ENCODE data around the gene KIAA1217.
"Not testable (repeated sequence)": the region's sequence is repeated elsewhere in the genome, so short reads cannot be mapped to it uniquely, and the experiment has no call there.

Gene KIAA1217

GRCh38 chr10:24469993-24470392 lies 261.1 kb downstream of the KIAA1217 start:
- DNase-seq = no peak

GRCh38 chr10:24475598-24475997 lies 266.7 kb downstream of the KIAA1217 start:
- no peak for DNase-seq

GRCh38 chr10:24476913-24477701 lies 268.2 kb downstream of the KIAA1217 start:
- no peak for DNase-seq

- no peak for DNase-seq
Observed at GRCh38 chr10:24477915-24478314, 269.0 kb downstream of the KIAA1217 start.

GRCh38 chr10:24479806-24480205 lies 270.9 kb downstream of the KIAA1217 start:
- DNase-seq = no peak

GRCh38 chr10:24480447-24480846 lies 271.5 kb downstream of the KIAA1217 start:
- DNase-seq = no peak

GRCh38 chr10:24481241-24481640 lies 272.3 kb downstream of the KIAA1217 start:
- DNase-seq = no peak

GRCh38 chr10:24482713-24483112 lies 273.8 kb downstream of the KIAA1217 start:
- not testable (repeated sequence) for DNase-seq

GRCh38 chr10:24483701-24484100 lies 274.8 kb downstream of the KIAA1217 start:
- no peak for DNase-seq

GRCh38 chr10:24484771-24485170 lies 275.8 kb downstream of the KIAA1217 start:
- no peak for DNase-seq

GRCh38 chr10:24485304-24485703 lies 276.4 kb downstream of the KIAA1217 start:
- DNase-seq = no peak

GRCh38 chr10:24488631-24489030 lies 279.7 kb downstream of the KIAA1217 start:
- no peak for DNase-seq

- no peak for DNase-seq
Observed at GRCh38 chr10:24493165-24493564, 284.2 kb downstream of the KIAA1217 start.

- DNase-seq = no peak
Observed at GRCh38 chr10:24494236-24494635, 285.3 kb downstream of the KIAA1217 start.

GRCh38 chr10:24494777-24495176 lies 285.8 kb downstream of the KIAA1217 start:
- DNase-seq = no peak

- no peak for DNase-seq
Observed at GRCh38 chr10:24495666-24496460, 286.9 kb downstream of the KIAA1217 start.

GRCh38 chr10:24496906-24497305 lies 288.0 kb downstream of the KIAA1217 start:
- no peak for DNase-seq

GRCh38 chr10:24501056-24501711 lies 292.2 kb downstream of the KIAA1217 start:
- DNase-seq = no peak

- DNase-seq = no peak
Observed at GRCh38 chr10:24502006-24502405, 293.1 kb downstream of the KIAA1217 start.

- no peak for DNase-seq
Observed at GRCh38 chr10:24502801-24503460, 294.0 kb downstream of the KIAA1217 start.

GRCh38 chr10:24503461-24504320 lies 294.8 kb downstream of the KIAA1217 start:
- DNase-seq = no peak

GRCh38 chr10:24505759-24506158 lies 296.8 kb downstream of the KIAA1217 start:
- no peak for DNase-seq
